SK-N-SH (cell line): Measurements from ENCODE around the gene HID1. TPM values are rescaled to one million over a fixed set of nuclear protein-coding genes. Genes with fewer than 3 reads are reported as not detected.

ENCODE experiments used
- CTCF ChIA-PET: fragments of 300-600, 350-600 bp; formaldehyde crosslinking; extraction: SDS; loops from one replicate; lab custom pipeline; 2021; lab: Yijun Ruan, JAX
- POLR2A ChIA-PET: fragments of 350-600 bp; sonication (Branson Sonifier 250); formaldehyde crosslinking; extraction: SDS; loops from one replicate; lab custom pipeline; 2020; ENCODE audit warnings: antibody characterized with exemption, inconsistent platforms; lab: Yijun Ruan, JAX
- DNase-seq: peaks from one replicate; pipeline ENCODE4 v3.0.0; 2012
- H2AFZ ChIP-seq: fragments of 200-600 bp; sonication (generic); 2 replicates; pipeline ENCODE4 v1.8.1; 2016; ENCODE audit warnings: antibody characterized with exemption, mild to moderate bottlenecking, low read depth
- H3F3A ChIP-seq: fragments of 200-600 bp; sonication (generic); replicated peaks from 2 replicates; pipeline ENCODE3; 2016; ENCODE audit warnings: antibody characterized with exemption, mild to moderate bottlenecking; ENCODE audit not compliant: insufficient read depth
- H3K27ac ChIP-seq, 2 experiments: fragments of 200-500 bp in 1 of 2; fragments of 200-600 bp in 1 of 2; sonication (Bioruptor generic) in 1 of 2; sonication (generic), shearing (Covaris generic) in 1 of 2; 2 replicates each; pipeline versions ENCODE4 v1.5.1 to v1.6.1; 2014 to 2016; ENCODE audit warnings: low read depth in 2 of 2, inconsistent platforms in 1 of 2, low read length in 1 of 2, mild to moderate bottlenecking in 1 of 2, mixed read lengths in 1 of 2
- H3K27me3 ChIP-seq: fragments of 200-600 bp; sonication (generic), shearing (Covaris generic); 2 replicates; pipeline ENCODE4 v1.6.1; 2016; ENCODE audit warnings: mixed run types; ENCODE audit not compliant: insufficient read depth
- H3K36me3 ChIP-seq, 2 experiments: fragments of 200-500 bp in 1 of 2; fragments of 200-600 bp in 1 of 2; sonication (Bioruptor generic) in 1 of 2; sonication (generic) in 1 of 2; replicated peaks in 1 of 2; 2 replicates each; pipeline versions ENCODE3 to v1.5.1; 2014 to 2016; ENCODE audit warnings: low read length in 1 of 2, mild to moderate bottlenecking in 1 of 2; ENCODE audit not compliant: insufficient read depth in 2 of 2, control insufficient read depth in 1 of 2
- H3K4me1 ChIP-seq, 2 experiments: fragments of 200-500 bp in 1 of 2; fragments of 200-600 bp in 1 of 2; sonication (Bioruptor generic) in 1 of 2; sonication (generic), shearing (Covaris generic) in 1 of 2; 2 replicates each; pipeline versions ENCODE4 v1.5.1 to v1.6.1; 2014 to 2016; ENCODE audit warnings: low read depth in 1 of 2, low read length in 1 of 2, mixed run types in 1 of 2; ENCODE audit not compliant: insufficient read depth in 2 of 2, control insufficient read depth in 1 of 2
- H3K4me2 ChIP-seq: fragments of 200-600 bp; sonication (generic), shearing (Covaris generic); 2 replicates; pipeline ENCODE4 v1.6.1; 2017; ENCODE audit warnings: mixed run types
- H3K4me3 ChIP-seq, 2 experiments: fragments of 200-500 bp in 1 of 2; fragments of 200-600 bp in 1 of 2; sonication (Bioruptor generic) in 1 of 2; sonication (generic), shearing (Covaris generic) in 1 of 2; 2 replicates each; pipeline versions ENCODE4 v1.5.1 to v1.8.1; 2014 to 2016; ENCODE audit warnings: low read depth in 2 of 2, inconsistent platforms in 1 of 2, low read length in 1 of 2, mild to moderate bottlenecking in 1 of 2, mixed read lengths in 1 of 2, moderate library complexity in 1 of 2
- H3K79me2 ChIP-seq: fragments of 200-600 bp; sonication (generic); 2 replicates; pipeline ENCODE4 v1.8.1; 2017; ENCODE audit warnings: mild to moderate bottlenecking; ENCODE audit not compliant: insufficient read depth
- H3K9ac ChIP-seq: fragments of 200-600 bp; sonication (generic); 2 replicates; pipeline ENCODE4 v1.6.1; 2017; ENCODE audit warnings: mixed run types
- H3K9me2 ChIP-seq: fragments of 200-600 bp; sonication (generic); 2 replicates; pipeline ENCODE4 v1.6.1; 2017; ENCODE audit warnings: mixed run types
- H3K9me3 ChIP-seq: fragments of 200-600 bp; sonication (generic); 2 replicates; pipeline ENCODE4 v1.6.1; 2017; ENCODE audit warnings: mixed run types, mild to moderate bottlenecking, moderate library complexity
- H4K20me1 ChIP-seq: fragments of 200-600 bp; sonication (generic); 2 replicates; pipeline ENCODE4 v1.6.1; 2017; ENCODE audit warnings: mild to moderate bottlenecking, mixed run types; ENCODE audit not compliant: insufficient read depth
- CHD2 ChIP-seq: fragments of 150-350 bp; IDR thresholded peaks from 2 replicates; pipeline ENCODE4 v1.6.1; 2018; ENCODE audit warnings: low read length; ENCODE audit not compliant: partially characterized antibody
- ELF1 ChIP-seq: IDR thresholded peaks from 2 replicates; pipeline ENCODE4 v1.4.0; 2012
- FOSL2 ChIP-seq: IDR thresholded peaks from 2 replicates; pipeline ENCODE4 v1.4.0; 2012; ENCODE audit warnings: low read depth, mild to moderate bottlenecking, moderate library complexity, borderline replicate concordance
- FOXJ3 ChIP-seq: sonication (generic); formaldehyde crosslinking; IDR thresholded peaks from 2 replicates; pipeline ENCODE4 v1.5.1; 2020; ENCODE audit warnings: mild to moderate bottlenecking, missing genetic modification reagents
- FOXM1 ChIP-seq: IDR thresholded peaks from 2 replicates; pipeline ENCODE4 v1.4.0; 2012; ENCODE audit warnings: low read depth, mild to moderate bottlenecking
- GABPA ChIP-seq: IDR thresholded peaks from 2 replicates; pipeline ENCODE4 v1.4.0; 2012; ENCODE audit warnings: low read depth, mild to moderate bottlenecking
- GATA2 ChIP-seq: sonication (generic); formaldehyde crosslinking; IDR thresholded peaks from 2 replicates; pipeline ENCODE4 v1.5.0; 2020; ENCODE audit warnings: mild to moderate bottlenecking, missing genetic modification reagents
- MEF2A ChIP-seq: IDR thresholded peaks from 2 replicates; pipeline ENCODE4 v1.4.0; 2012; ENCODE audit warnings: low read depth, borderline replicate concordance
- MXI1 ChIP-seq: IDR thresholded peaks from 2 replicates; pipeline ENCODE4 v1.6.1; 2012; ENCODE audit warnings: mild to moderate bottlenecking, low read depth, low read length, improper control_type of control experiment
- NRF1 ChIP-seq: IDR thresholded peaks from 2 replicates; pipeline ENCODE4 v1.6.1; 2012; ENCODE audit warnings: low read depth, mild to moderate bottlenecking, low read length
- RAD21 ChIP-seq: IDR thresholded peaks from 2 replicates; pipeline ENCODE4 v1.6.1; 2012; ENCODE audit warnings: mild to moderate bottlenecking, low read length
- RCOR1 ChIP-seq: fragments of 150-350 bp; IDR thresholded peaks from 2 replicates; pipeline ENCODE4 v1.6.1; 2017; ENCODE audit warnings: antibody characterized with exemption, low read length
- RFX5 ChIP-seq: IDR thresholded peaks from 2 replicates; pipeline ENCODE4 v1.6.1; 2012; ENCODE audit warnings: mild to moderate bottlenecking, improper control_type of control experiment, low read length
- RXRA ChIP-seq: IDR thresholded peaks from 2 replicates; pipeline ENCODE4 v1.4.0; 2012; ENCODE audit warnings: low read depth, mild to moderate bottlenecking, borderline replicate concordance
- SIN3A ChIP-seq: IDR thresholded peaks from 2 replicates; pipeline ENCODE4 v1.6.1; 2012; ENCODE audit warnings: low read depth, mild to moderate bottlenecking, low read length, moderate library complexity, borderline replicate concordance
- SMC3 ChIP-seq: IDR thresholded peaks from 2 replicates; pipeline ENCODE4 v1.6.1; 2012; ENCODE audit warnings: low read depth, low read length, improper control_type of control experiment
- TCF12 ChIP-seq: IDR thresholded peaks from 2 replicates; pipeline ENCODE4 v1.4.0; 2012
- YY1 ChIP-seq: IDR thresholded peaks from 2 replicates; pipeline ENCODE4 v1.4.0; 2012; ENCODE audit warnings: low read depth, mild to moderate bottlenecking
- WGBS: methylation state at CpG from one replicate; pipeline ENCODE4 v1.1.6; 2017; ENCODE audit warnings: low lambda C conversion rate; 5-methylcytosine and 5-hydroxymethylcytosine counted together
- polyA plus RNA-seq, 3 experiments: library from polyadenylated mRNA; depleted of rRNA; stranded (reverse); fragments of >200 nt; gene quantifications; 2 replicates each; pipeline ENCODE4 v1.2.3, GENCODE V29; 2012
- TF ChIP-seq, protein P1 (sequence below): IDR thresholded peaks from 2 replicates; pipeline ENCODE4 v1.6.1; 2012; ENCODE audit warnings: mild to moderate bottlenecking, low read depth, low read length, moderate library complexity
- TF ChIP-seq, protein P2 (sequence below): fragments of 150-350 bp; IDR thresholded peaks from 2 replicates; pipeline ENCODE4 v1.6.1; 2017; ENCODE audit warnings: antibody characterized with exemption, low read length, low read depth, borderline replicate concordance
- TF ChIP-seq, protein P3 (sequence below): IDR thresholded peaks from 2 replicates; pipeline ENCODE4 v1.4.0; 2012; ENCODE audit warnings: low read depth, borderline replicate concordance
- TF ChIP-seq, protein P4 (sequence below): fragments of 200-600 bp; sonication (generic); IDR thresholded peaks from 2 replicates; pipeline ENCODE4 v1.6.1; 2017; ENCODE audit warnings: antibody characterized with exemption, mild to moderate bottlenecking, moderate library complexity

The HID1 gene
- polyA plus RNA-seq, 1 of the 3 experiments (the other 2 are of a cell fraction), result 2.5 TPM

DNA sequence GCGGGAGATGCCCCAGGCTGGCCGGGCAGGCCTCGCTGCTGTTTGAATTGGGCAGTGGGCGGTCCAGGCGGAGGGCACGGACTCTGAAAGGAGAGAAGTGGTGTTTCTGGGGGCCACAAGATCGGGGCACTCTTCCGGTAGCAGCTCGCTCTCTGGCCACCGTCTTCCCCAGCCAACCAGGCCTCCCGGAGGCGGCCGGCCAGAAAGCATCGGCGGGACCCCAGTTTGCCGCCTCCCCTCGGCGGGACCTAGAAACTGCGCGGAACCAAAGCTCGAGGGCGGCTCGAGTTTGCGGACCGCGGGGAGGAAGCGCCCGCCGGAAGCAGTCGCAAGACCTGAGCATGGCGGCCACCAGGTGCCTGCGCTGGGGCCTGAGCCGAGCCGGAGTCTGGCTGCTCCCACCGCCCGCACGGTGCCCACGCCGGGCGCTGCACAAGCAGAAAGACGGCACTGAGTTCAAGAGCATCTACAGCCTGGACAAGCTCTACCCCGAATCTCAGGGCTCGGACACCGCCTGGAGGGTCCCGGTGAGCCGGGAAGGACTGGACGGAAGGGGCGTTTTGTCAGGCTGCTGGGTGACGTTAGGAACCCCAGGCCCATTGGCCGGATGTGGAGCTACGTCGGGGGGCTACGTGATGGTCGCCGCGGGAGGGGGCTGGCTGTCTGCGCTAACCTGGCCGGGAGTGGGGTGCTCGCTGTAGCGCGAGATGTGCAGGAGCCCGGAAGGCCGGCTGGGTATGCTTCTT is 40.0 kb upstream of the HID1 start, which contains the start of gene MRPL58 (continued):
- TF ChIP-seq SIN3A, result peak; percentile 88
- peak; percentile 77 for TF ChIP-seq ELF1
- TF ChIP-seq SMC3, result peak; percentile 37
- TF ChIP-seq, protein P1, sequence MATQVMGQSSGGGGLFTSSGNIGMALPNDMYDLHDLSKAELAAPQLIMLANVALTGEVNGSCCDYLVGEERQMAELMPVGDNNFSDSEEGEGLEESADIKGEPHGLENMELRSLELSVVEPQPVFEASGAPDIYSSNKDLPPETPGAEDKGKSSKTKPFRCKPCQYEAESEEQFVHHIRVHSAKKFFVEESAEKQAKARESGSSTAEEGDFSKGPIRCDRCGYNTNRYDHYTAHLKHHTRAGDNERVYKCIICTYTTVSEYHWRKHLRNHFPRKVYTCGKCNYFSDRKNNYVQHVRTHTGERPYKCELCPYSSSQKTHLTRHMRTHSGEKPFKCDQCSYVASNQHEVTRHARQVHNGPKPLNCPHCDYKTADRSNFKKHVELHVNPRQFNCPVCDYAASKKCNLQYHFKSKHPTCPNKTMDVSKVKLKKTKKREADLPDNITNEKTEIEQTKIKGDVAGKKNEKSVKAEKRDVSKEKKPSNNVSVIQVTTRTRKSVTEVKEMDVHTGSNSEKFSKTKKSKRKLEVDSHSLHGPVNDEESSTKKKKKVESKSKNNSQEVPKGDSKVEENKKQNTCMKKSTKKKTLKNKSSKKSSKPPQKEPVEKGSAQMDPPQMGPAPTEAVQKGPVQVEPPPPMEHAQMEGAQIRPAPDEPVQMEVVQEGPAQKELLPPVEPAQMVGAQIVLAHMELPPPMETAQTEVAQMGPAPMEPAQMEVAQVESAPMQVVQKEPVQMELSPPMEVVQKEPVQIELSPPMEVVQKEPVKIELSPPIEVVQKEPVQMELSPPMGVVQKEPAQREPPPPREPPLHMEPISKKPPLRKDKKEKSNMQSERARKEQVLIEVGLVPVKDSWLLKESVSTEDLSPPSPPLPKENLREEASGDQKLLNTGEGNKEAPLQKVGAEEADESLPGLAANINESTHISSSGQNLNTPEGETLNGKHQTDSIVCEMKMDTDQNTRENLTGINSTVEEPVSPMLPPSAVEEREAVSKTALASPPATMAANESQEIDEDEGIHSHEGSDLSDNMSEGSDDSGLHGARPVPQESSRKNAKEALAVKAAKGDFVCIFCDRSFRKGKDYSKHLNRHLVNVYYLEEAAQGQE, result peak; percentile 72
- TF ChIP-seq MXI1, result peak; percentile 89
- no peak for TF ChIP-seq RCOR1
- peak; percentile 94 for TF ChIP-seq GABPA
- no peak; the same call in 1 of the 2 replicates for TF ChIP-seq FOXM1
- peak; percentile 74; the same call in 1 of the 2 replicates for TF ChIP-seq FOXJ3

DNA sequence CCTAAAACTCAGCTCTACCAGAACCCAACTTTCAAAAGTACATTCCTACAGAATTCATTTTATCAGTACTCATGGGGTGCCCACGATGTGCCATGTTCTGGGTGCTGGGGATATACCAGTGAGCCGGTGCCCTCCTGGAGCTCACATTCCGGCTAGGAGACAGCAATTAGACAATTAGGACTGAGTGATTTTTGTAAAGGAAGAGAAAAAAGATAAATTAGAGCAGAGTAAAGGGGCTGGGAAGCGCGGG is 39.5 kb upstream of the HID1 start:
- H3K79me2 ChIP-seq, result peaks cover 43% of the 10 kb centered on the region
- H3K9ac ChIP-seq, result peak overlapping the region; percentile 86
- peak overlapping the region; percentile 89 for H3K4me2 ChIP-seq
- peaks cover 16% of the 10 kb centered on the region for H3F3A ChIP-seq
- peak overlapping the region; percentile 65 to 77 for H3K4me3 ChIP-seq
- POLR2A ChIA-PET, result interaction anchor here (0.6 to 6.2 kb wide), 25 partner anchors 9 to 1487 kb away, joined by 3 to 197 read pairs (median 5); partner anchors contain the start of genes ARMC7, ATP5PD, CDR2L and FDXR
- H3K9me3 ChIP-seq, result no peaks in the 10 kb centered on the region
- peak overlapping the region; percentile 99 for H2AFZ ChIP-seq
- H3K27ac ChIP-seq, result peak overlapping the region; percentile 88 to 95
- peaks cover 3 to 5% of the 10 kb centered on the region in 2 experiments for H3K36me3 ChIP-seq
- H3K4me1 ChIP-seq, result peaks cover 17 to 26% of the 10 kb centered on the region in 2 experiments; a peak in 3 of 4 replicates
- H4K20me1 ChIP-seq, result no peaks in the 10 kb centered on the region
- DNase-seq, result no peak
- CTCF ChIA-PET, result interaction anchor here (0.7 to 19.8 kb wide), 22 partner anchors 8 to 190 kb away, joined by 3 to 295 read pairs (median 8); partner anchors contain the start of genes CDR2L, HID1, NT5C and OTOP2
- H3K9me2 ChIP-seq, result no peaks in the 10 kb centered on the region
- 15% methylated on average over 5 of the region's 5 CpGs for WGBS
- no peaks in the 10 kb centered on the region for H3K27me3 ChIP-seq
- TF ChIP-seq TCF12 (no peak), RAD21 (no peak), RXRA (no peak), FOXJ3 (no peak), ELF1 (no peak), FOXM1 (no peak), RFX5 (no peak), FOSL2 (no peak), YY1 (no peak), MXI1 (no peak), RCOR1 (no peak), CHD2 (no peak), NRF1 (no peak), MEF2A (no peak), GATA2 (CRISPR knock-in tag) (no peak)
- TF ChIP-seq, protein P2, sequence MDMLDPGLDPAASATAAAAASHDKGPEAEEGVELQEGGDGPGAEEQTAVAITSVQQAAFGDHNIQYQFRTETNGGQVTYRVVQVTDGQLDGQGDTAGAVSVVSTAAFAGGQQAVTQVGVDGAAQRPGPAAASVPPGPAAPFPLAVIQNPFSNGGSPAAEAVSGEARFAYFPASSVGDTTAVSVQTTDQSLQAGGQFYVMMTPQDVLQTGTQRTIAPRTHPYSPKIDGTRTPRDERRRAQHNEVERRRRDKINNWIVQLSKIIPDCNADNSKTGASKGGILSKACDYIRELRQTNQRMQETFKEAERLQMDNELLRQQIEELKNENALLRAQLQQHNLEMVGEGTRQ, result no peak
- TF ChIP-seq, protein P3, sequence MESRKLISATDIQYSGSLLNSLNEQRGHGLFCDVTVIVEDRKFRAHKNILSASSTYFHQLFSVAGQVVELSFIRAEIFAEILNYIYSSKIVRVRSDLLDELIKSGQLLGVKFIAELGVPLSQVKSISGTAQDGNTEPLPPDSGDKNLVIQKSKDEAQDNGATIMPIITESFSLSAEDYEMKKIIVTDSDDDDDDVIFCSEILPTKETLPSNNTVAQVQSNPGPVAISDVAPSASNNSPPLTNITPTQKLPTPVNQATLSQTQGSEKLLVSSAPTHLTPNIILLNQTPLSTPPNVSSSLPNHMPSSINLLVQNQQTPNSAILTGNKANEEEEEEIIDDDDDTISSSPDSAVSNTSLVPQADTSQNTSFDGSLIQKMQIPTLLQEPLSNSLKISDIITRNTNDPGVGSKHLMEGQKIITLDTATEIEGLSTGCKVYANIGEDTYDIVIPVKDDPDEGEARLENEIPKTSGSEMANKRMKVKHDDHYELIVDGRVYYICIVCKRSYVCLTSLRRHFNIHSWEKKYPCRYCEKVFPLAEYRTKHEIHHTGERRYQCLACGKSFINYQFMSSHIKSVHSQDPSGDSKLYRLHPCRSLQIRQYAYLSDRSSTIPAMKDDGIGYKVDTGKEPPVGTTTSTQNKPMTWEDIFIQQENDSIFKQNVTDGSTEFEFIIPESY, result no peak
- TF ChIP-seq, protein P4, sequence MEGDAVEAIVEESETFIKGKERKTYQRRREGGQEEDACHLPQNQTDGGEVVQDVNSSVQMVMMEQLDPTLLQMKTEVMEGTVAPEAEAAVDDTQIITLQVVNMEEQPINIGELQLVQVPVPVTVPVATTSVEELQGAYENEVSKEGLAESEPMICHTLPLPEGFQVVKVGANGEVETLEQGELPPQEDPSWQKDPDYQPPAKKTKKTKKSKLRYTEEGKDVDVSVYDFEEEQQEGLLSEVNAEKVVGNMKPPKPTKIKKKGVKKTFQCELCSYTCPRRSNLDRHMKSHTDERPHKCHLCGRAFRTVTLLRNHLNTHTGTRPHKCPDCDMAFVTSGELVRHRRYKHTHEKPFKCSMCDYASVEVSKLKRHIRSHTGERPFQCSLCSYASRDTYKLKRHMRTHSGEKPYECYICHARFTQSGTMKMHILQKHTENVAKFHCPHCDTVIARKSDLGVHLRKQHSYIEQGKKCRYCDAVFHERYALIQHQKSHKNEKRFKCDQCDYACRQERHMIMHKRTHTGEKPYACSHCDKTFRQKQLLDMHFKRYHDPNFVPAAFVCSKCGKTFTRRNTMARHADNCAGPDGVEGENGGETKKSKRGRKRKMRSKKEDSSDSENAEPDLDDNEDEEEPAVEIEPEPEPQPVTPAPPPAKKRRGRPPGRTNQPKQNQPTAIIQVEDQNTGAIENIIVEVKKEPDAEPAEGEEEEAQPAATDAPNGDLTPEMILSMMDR, result no peak
